Mammary epithelial cell (primary cell): ENCODE data around the gene TLN1.

Experiments
- CTCF ChIP-seq, 2 donors: IDR thresholded peaks in 1 of 2; conservative IDR thresholded peaks in 1 of 2; 2 replicates each; pipeline ENCODE4 v1.5.1; 2011 to 2012; ENCODE audit warnings: inconsistent platforms in 2 of 2, low read length in 2 of 2, mild to moderate bottlenecking in 2 of 2, control low read depth in 1 of 2, low read depth in 1 of 2; ENCODE audit not compliant: insufficient read depth in 1 of 2; ENCODE audit errors: extremely low read depth in 1 of 2
- EZH2 ChIP-seq: IDR thresholded peaks from 2 replicates; pipeline ENCODE4 v1.6.1; 2012; ENCODE audit warnings: low read length, inconsistent platforms, borderline replicate concordance

- no peak for TF ChIP-seq CTCF (conservative IDR thresholded peaks at IDR 0.05 in 1 of 2, IDR thresholded peaks at IDR 0.05 in 1 of 2; ENCODE audit: extremely low read depth in 1 of 2, insufficient read depth in 1 of 2, low read depth in 1 of 2, low read length in 2 of 2)
- no peak for TF ChIP-seq EZH2
These were observed 44.7 kb downstream of the TLN1 start for GRCh38 chr9:35687306-35687705.
